Measurements from ENCODE around the gene DLL4.

DNA sequence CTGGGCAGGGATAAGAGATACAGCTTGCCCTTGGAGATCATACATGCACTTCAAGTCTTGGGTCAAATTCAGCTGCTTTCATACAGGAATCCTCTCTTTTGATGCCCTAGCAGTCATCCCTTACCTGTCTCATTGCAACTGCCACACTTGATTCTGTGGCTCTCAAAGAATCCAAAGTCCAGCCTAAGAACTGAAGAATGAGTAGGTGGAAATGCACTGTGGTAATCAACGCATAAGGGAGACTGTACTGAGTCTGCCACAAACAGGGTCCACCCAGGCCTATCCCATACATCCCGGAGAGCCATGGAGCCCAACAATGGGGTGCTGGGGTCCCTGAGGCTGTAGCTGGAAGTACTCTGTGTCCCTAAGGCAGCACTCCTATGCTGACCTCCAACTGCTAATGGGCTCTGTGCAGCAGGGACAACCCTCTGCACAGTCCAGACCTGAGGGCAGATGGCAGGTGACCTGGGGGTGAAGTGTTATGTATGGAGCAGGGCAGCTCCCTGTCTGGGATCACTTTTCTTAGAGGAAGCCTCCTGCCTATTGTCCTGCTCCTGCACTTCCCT is 36.6 kb upstream of the DLL4 start:
- no peak for TF ChIP-seq POLR2A (IDR thresholded peaks at IDR 0.05)
- TF ChIP-seq, protein P1, sequence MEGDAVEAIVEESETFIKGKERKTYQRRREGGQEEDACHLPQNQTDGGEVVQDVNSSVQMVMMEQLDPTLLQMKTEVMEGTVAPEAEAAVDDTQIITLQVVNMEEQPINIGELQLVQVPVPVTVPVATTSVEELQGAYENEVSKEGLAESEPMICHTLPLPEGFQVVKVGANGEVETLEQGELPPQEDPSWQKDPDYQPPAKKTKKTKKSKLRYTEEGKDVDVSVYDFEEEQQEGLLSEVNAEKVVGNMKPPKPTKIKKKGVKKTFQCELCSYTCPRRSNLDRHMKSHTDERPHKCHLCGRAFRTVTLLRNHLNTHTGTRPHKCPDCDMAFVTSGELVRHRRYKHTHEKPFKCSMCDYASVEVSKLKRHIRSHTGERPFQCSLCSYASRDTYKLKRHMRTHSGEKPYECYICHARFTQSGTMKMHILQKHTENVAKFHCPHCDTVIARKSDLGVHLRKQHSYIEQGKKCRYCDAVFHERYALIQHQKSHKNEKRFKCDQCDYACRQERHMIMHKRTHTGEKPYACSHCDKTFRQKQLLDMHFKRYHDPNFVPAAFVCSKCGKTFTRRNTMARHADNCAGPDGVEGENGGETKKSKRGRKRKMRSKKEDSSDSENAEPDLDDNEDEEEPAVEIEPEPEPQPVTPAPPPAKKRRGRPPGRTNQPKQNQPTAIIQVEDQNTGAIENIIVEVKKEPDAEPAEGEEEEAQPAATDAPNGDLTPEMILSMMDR (IDR thresholded peaks at IDR 0.05): no peak

Measured in heart left ventricle (tissue), 13 donors.